ENCODE measurements around the gene ZNF189.

DNA sequence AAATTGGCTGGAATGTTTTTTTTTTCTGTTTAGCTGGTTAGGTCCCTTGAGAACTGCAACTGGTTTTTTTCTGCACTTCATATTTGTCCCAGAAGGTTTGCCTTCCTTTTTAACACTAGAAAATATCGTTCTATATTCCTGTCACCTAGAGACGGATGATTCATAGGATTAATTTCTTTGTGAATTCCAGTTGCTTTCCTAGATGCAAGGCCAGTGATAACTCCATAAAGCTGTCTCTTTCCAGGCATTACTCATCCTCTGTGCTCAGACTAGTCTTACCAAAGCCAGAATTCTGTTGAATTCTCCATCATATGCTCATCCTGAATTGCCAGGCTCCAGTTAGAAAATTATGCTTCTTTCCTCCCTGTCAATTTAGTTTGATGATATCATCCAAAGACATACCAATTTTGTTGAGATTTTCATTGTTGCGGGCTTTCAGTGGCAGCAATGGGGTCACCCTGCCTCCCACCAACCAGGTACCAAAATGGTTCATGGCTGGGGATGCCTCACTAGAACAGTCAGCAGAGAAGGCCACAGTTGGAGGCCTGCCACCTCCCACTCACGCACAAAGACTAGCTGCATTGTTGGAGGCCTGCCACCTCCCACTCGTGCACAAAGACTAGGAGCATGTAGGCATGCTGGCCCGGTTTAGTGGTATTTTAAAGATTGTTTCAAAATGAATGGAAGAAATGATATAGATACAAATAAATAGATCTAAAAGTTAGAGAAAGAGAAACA lies 22.4 kb upstream of the ZNF189 start:
- TF ChIP-seq, protein P1, sequence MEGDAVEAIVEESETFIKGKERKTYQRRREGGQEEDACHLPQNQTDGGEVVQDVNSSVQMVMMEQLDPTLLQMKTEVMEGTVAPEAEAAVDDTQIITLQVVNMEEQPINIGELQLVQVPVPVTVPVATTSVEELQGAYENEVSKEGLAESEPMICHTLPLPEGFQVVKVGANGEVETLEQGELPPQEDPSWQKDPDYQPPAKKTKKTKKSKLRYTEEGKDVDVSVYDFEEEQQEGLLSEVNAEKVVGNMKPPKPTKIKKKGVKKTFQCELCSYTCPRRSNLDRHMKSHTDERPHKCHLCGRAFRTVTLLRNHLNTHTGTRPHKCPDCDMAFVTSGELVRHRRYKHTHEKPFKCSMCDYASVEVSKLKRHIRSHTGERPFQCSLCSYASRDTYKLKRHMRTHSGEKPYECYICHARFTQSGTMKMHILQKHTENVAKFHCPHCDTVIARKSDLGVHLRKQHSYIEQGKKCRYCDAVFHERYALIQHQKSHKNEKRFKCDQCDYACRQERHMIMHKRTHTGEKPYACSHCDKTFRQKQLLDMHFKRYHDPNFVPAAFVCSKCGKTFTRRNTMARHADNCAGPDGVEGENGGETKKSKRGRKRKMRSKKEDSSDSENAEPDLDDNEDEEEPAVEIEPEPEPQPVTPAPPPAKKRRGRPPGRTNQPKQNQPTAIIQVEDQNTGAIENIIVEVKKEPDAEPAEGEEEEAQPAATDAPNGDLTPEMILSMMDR (conservative IDR thresholded peaks at IDR 0.05 in 1 of 2, IDR thresholded peaks at IDR 0.05 in 1 of 2; ENCODE audit: extremely low read depth in 1 of 2, insufficient read depth in 1 of 2, low read depth in 1 of 2, low read length in 2 of 2), result no peak
- no peak for TF ChIP-seq EZH2 (IDR thresholded peaks at IDR 0.05; ENCODE audit: borderline replicate concordance, low read length)

All from mammary epithelial cell (primary cell).